ENCODE data around the gene ARAP1.

ARAP1 gene

DNA sequence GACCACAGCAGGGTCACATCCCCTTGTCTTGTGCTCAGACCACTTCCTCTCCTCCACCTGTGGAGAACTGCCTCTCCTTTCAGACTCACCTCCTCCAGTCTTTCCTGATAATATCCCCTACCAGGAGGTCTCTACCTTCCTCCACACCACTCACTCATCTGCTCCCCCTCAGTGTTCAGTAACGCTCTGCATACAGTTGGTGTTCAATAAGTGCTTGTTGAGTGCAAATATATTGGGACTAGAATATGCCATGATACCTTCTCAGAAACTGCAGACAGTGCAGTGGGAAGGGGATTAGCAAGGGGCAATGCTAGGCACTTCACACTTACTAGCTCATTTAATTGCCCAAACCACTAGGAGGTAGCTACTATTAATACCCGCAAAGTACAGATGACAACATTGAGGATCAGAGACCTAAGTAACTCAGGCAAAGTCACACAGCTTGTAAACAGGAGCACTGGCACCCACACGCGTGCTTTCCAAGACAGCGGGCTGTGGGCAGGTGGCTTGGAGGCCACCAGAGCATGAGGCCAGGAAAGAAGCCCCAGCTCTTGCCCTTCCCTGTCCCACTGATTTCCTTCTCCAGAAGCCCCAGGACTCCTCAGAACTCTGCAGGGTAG, 69.9 kb downstream of the ARAP1 start:
- TF ChIP-seq POLR2AphosphoS5 (IDR thresholded peaks at IDR 0.05; ENCODE audit: low read depth, low read length), result peak; percentile 4; the same call in 1 of the 2 replicates
- TF ChIP-seq TAF1 (IDR thresholded peaks at IDR 0.05; ENCODE audit: borderline replicate concordance, low read depth, low read length), result no peak
- TF ChIP-seq POLR2A (IDR thresholded peaks at IDR 0.05; ENCODE audit: low read depth, low read length), result peak; percentile 25; the same call in 1 of the 2 replicates
- no peak for DNase-seq (ENCODE audit: insufficient read length)
- FAIRE-seq, result no peak

DNA sequence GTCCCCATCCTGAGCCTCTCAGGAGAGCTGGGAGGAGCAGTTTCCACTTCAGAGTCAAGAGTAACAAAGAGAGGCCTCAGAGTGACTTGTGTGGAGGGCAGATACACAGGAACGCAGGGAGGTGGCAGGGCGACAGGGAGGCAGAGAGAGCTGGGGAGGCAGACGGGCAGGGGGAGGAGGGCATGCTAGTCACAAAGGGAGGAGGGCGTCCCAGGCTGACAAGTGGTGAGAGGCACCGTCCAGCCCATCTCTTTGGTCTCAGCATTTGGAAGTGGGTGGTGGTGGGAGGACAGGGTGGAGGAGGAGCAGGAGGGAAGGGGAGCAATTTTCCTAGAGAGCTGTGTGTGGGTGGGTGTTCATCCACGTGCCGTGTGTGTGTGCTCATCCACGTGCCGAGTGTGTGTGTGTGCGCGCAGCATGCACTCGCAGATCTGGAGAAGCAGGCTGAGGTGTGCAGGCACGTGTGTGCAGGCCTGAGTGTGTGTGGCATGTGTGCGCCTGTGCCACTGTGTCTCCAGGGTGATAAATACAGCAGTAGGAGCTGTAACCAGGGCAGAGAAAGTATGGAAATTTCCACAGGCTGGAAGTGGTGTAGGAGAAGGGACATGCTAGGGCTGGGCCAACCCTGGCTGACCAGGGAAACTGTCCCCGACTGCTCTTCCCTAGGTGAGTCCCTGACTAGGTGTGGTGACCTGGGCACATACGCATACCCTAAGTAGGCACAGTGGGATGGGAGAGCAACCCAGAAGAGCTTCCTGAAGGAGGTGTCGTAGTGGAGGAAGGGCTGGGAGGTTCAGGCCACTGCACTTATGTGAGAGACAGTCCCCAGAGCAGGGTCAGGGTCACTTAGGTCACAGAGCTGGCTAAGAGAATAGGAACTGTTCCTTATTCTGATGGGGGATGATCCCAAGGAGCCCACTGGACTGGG, 70.7 kb downstream of the ARAP1 start:
- FAIRE-seq (no peak), DNase-seq (ENCODE audit: insufficient read length) (no peak)
- TF ChIP-seq POLR2A (IDR thresholded peaks at IDR 0.05; ENCODE audit: low read depth, low read length) (no peak), POLR2AphosphoS5 (IDR thresholded peaks at IDR 0.05; ENCODE audit: low read depth, low read length) (peak; percentile 40; the same call in 1 of the 2 replicates)

DNA sequence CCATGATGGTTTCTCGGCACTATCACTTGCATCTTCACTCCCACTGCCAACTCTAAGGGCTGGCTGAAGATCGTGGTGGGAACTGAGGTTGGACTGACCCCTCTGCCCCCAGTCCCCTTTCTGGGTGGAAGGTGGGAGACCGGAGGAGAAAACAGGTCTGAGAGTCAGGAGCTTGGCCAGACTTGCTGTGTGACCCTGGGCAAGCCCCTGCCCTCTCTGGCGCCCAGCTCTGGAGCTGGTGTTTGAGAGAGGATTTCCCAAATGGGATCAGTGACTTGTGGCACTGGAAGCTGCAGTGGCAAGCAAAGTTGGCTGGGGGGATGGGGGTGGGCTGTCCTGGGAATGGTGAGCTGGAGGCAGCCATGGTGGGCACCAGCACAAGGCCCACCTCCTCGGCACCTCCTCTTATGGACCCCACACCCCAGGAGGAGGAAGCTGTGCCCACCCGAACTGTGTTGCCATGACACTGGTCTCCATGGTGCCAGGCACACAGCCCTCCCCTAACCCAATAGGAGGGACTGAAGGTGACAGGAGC, 71.5 kb downstream of the ARAP1 start:
- no peak for TF ChIP-seq POLR2AphosphoS5 (IDR thresholded peaks at IDR 0.05; ENCODE audit: low read depth, low read length)
- no peak for TF ChIP-seq TAF1 (IDR thresholded peaks at IDR 0.05; ENCODE audit: borderline replicate concordance, low read depth, low read length)
- peak; percentile 25; the same call in 1 of the 2 replicates for TF ChIP-seq POLR2A (IDR thresholded peaks at IDR 0.05; ENCODE audit: low read depth, low read length)
- DNase-seq (ENCODE audit: insufficient read length) (no peak), FAIRE-seq (no peak)

DNA sequence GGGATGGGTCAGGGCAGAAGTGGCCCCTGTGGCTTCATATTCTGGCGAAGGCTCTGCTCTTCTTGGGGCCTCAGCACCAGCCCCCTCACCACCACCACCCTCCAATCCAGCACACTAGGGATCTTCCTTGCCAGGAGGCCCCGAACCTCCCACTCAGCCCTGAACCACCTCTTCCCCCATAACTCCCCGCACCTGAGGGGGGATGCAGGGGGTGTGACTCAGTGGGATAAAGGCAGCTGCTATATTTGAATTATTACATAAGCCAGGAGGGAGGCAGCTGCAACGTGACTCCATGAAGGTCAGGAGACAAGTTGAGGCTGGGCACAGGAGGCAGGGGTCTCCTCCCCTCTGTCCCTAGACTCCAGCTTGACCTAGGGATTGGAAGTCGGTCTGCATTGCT, 72.3 kb downstream of the ARAP1 start:
- FAIRE-seq (no peak), DNase-seq (ENCODE audit: insufficient read length) (no peak)
- TF ChIP-seq TAF1 (IDR thresholded peaks at IDR 0.05; ENCODE audit: borderline replicate concordance, low read depth, low read length) (no peak), POLR2A (IDR thresholded peaks at IDR 0.05; ENCODE audit: low read depth, low read length) (no peak), POLR2AphosphoS5 (IDR thresholded peaks at IDR 0.05; ENCODE audit: low read depth, low read length) (no peak)

DNA sequence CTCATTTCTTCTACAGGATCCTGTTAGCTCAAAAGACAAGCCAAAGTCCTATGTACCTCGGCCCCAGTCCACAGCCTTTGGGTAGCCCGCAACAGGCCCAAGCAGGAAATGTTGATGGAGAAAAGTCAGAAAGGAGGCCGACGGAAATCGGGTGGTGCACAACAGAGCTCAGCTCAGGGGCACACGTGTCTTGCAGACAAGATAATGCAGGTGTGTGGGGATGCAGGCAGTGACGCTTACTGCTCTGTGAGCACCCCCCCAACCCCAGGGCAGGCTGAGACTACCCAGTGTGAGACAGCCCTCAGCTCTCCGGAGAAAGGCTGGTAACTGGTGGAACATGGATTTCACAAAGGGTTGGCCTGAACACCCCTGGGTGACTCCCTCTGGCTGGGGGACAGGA, 73.7 kb downstream of the ARAP1 start:
- TF ChIP-seq TAF1 (IDR thresholded peaks at IDR 0.05; ENCODE audit: borderline replicate concordance, low read depth, low read length), result no peak
- no peak for TF ChIP-seq POLR2A (IDR thresholded peaks at IDR 0.05; ENCODE audit: low read depth, low read length)
- no peak for TF ChIP-seq POLR2AphosphoS5 (IDR thresholded peaks at IDR 0.05; ENCODE audit: low read depth, low read length)

DNA sequence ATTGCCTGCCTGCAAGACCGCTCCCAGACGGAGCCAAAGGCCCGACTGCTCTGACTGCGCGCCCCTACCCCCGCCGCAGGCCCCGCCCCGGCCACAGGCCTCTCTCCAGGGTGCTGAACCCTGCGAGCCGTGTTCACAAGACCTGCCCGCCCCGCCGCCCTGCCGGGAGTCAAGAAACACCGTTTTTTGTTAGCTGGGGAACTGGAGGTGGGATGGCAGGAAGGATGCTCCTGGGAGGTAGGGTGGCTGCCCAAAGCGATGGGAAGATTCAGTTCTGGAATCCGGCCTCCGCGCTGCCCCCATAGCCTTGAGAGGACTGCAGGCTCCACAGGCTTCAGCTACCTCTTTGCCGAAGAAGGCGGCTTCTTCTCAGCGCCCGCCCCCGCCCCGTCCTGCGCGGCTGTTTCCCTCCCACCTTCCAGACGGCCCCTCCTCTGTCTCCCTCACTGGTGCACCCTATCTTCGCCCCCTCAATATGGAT, 75.3 kb downstream of the ARAP1 start:
- TF ChIP-seq TAF1 (IDR thresholded peaks at IDR 0.05; ENCODE audit: borderline replicate concordance, low read depth, low read length) (no peak), POLR2A (IDR thresholded peaks at IDR 0.05; ENCODE audit: low read depth, low read length) (no peak; the same call in 1 of the 2 replicates), POLR2AphosphoS5 (IDR thresholded peaks at IDR 0.05; ENCODE audit: low read depth, low read length) (no peak)
- FAIRE-seq, result peak; percentile 9
- peak; percentile 68 for DNase-seq (ENCODE audit: insufficient read length)

More for the DNA sequence above, 73.7 kb downstream of the ARAP1 start:
- no peak for DNase-seq (ENCODE audit: insufficient read length)
- FAIRE-seq, result no peak

DNA sequence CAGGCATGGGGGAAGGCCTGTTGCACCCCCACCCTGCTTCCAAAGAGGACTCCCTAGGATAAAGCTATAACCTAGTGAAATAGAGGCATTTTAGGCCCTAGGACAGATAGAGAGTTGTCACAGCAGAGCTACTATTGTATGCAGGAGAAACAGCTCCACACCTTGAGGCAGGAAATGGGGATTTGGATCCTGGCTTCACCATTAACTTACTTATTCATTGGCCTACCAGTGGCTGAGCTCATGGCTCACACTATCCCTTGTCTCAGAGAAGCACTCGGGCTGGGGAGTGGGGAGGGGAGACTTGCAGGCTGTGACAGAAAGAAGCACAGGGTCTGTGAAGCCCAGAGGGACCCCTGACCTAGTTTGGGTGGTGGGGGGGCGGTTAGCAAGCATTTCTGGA, 77.0 kb downstream of the ARAP1 start:
- FAIRE-seq, result no peak
- TF ChIP-seq POLR2AphosphoS5 (IDR thresholded peaks at IDR 0.05; ENCODE audit: low read depth, low read length) (no peak), POLR2A (IDR thresholded peaks at IDR 0.05; ENCODE audit: low read depth, low read length) (no peak), TAF1 (IDR thresholded peaks at IDR 0.05; ENCODE audit: borderline replicate concordance, low read depth, low read length) (no peak)
- no peak for DNase-seq (ENCODE audit: insufficient read length)

DNA sequence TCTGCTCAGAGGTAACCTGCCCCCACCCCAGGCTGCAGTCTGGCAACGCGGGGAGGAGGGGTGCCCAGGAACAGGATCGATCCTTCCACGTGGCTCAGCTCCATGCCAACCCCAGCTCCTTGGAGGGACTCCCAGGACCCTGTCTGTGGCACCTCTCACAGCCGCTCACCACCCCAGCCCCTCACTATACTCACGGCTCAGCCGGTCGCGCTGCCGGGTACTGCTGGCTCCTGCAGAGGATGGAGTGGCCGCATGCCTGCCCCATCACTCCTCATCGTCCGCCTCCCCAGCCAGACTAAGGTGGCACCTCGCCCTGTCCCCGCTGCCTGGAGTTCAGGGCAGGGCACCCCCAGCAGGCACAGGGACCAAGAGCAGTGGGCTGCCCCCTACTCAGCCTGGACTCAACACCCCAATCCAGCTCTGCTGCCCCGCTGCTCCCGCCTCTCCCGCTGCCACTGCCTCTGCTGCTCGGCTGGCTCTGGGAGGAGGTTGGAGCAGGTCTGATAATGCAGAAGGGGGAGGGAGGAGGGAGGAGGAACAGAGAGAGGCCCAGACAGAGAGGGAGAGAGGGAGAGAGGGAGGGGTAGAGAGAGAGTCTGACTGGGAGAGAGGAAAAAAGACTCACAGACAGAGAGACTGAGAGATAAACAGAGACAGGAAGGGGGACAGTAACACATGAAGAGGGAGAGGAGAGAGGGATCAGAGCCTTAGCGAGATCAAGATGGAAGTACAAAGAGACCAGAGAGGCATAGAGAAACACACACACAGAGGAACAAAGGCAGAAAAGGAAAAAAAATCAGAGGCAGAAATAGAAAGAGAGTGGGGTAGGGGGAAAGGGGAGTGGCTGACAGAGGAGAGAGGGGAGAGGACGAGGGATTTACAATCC, 78.0 kb downstream of the ARAP1 start, which contains the start of gene PDE2A:
Gene PDE2A, minus strand, starts transcription at position 480 of the 886 bp plus-strand sequence. Its CDS starts 215 bp downstream, at position 265.
- no peak for FAIRE-seq

DNA sequence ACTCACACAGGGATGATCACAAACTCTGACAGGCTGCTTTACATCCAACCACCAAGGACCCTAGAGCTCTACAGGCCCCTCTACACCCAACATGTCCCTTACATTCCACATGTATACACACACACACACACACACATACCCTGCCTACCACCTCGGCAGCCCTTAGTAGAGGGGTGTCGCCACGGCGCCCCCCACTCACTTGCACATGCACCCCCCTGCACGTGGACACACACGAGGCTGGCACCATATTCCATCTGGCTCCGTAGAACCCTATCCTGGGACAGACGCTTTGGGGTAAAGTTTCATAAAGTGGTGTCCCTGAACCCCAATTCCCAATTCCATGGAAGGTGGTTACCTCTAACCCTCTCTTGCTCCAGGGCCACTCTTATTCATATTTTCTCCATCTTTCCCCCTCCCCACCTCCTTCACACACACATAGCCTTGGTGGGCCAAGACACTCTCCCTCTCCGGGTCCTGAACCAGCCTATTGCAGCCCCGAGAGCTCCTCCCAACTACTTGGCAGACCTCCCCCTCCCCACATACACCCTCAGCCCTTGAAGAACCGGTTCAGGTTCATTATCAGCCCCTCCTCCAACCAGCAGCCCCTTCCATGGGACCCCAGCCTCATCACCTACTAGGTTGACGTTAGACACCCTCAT, 78.8 kb downstream of the ARAP1 start:
- no peak for DNase-seq (ENCODE audit: insufficient read length)
- FAIRE-seq, result no peak
- no peak for TF ChIP-seq POLR2AphosphoS5 (IDR thresholded peaks at IDR 0.05; ENCODE audit: low read depth, low read length)
- no peak for TF ChIP-seq TAF1 (IDR thresholded peaks at IDR 0.05; ENCODE audit: borderline replicate concordance, low read depth, low read length)
- TF ChIP-seq POLR2A (IDR thresholded peaks at IDR 0.05; ENCODE audit: low read depth, low read length), result no peak

More for the DNA sequence above, 78.0 kb downstream of the ARAP1 start, which contains the start of gene PDE2A:
- no peak for DNase-seq (ENCODE audit: insufficient read length)
- TF ChIP-seq POLR2AphosphoS5 (IDR thresholded peaks at IDR 0.05; ENCODE audit: low read depth, low read length), result no peak
- no peak for TF ChIP-seq POLR2A (IDR thresholded peaks at IDR 0.05; ENCODE audit: low read depth, low read length)
- no peak for TF ChIP-seq TAF1 (IDR thresholded peaks at IDR 0.05; ENCODE audit: borderline replicate concordance, low read depth, low read length)

DNA sequence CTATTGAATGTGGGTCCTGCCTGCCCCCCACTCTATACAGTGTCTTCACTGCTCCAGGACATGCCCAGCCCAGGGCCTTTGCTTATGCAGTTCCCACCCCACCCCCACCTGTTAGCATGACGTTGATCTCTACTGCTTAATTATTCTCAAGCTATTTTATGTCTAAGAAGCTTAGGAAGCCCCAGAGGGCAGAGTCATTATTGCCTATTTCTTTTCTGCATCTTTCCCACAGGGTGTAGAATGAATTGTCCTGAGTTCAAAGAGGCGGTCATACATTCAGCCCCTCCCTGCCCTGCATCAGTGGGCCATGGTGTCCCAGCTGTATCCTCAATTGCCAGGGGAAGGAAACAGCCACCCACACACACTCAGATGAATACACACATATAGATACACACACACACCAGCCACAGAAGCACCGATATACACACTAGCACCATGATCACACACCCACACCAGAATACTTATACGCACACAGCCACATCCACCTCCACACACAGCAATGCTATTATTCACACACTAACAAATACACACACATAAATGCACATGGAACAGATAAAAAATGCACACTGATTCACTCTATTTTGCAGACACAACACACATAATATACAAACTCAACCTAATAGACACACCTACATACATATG, 79.5 kb downstream of the ARAP1 start:
- no peak for TF ChIP-seq TAF1 (IDR thresholded peaks at IDR 0.05; ENCODE audit: borderline replicate concordance, low read depth, low read length)
- no peak for TF ChIP-seq POLR2AphosphoS5 (IDR thresholded peaks at IDR 0.05; ENCODE audit: low read depth, low read length)
- no peak for TF ChIP-seq POLR2A (IDR thresholded peaks at IDR 0.05; ENCODE audit: low read depth, low read length)
- no peak for DNase-seq (ENCODE audit: insufficient read length)
- peak; percentile 50 for FAIRE-seq

Data from GM12892 (cell line).